NCI-H345 (cell line): ENCODE measurements around the gene TSPEAR.

Experiments
- DNase-seq: peaks from one replicate; lab custom pipeline; 2025; lab: John Stamatoyannopoulos, UW

The TSPEAR gene

DNA sequence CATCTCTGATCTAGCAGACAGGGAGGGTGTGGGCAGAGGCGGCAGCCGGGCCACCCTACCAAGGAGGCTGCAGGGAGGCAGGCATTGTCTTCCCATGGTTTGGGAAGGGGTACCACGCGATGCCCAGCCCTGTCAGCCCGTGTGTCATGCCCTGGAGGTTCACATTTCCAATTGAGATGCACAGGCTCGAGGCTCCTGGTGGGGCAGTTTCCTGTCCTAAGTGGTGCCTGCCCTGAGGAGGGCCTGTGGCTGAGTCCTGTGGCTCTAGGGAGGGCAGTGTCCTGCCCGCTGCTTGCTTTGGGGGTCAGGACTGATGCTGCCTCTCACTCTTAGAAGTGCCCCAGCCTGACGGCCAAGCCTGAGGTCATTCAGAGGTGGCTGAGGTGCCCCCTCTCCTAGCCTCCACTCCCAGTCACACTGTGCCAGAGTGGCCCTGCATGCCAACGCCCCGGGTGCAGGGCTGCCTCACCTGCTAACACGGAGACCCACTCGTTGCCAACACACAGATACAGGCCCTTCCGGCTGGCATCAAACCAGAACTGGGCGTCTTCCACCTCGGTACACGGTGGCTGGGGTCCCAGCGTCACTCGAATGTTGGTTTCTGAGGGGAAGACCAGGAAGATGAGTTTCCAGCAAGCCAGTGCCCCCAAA lies 183.3 kb downstream of the TSPEAR start:
- no peak for DNase-seq

DNA sequence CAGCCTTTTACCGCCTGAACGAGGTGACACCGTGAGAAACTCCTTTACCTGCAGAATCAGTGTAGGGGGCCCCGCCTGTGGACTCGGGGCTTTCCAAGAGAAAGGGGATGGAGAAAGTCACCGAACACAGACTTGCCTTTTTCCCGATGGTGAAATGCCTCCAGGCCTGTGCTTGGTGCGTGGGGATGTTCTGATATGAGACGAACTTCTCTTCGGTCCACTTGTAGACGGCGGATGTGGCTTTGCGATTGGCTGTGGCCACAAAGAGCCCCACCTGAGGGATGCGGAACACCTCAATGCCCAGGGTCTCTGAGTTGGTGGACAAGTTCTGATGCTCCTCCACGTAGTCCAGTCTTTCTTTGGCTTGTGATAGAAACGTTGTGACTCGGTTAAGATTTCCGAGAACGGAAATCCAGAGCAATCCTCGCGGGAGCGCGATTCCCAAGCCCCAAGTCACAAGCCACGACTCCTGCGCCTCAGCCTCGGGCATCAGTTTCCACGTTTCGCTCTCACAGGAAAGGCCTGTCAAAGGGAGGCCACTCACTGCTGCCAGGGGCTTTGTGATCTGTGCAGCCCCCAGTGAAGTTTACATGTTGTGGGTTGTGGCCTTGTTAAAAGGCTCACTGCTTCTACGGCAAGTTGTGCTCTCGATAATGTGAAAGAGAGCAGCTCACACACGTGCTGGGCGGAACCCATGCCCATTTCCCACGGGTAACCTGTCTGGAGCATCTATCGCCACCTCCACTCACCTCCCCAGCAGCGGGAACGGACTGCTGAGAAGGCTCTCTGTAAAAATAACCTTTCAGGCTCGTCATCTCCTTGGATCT lies 184.0 kb downstream of the TSPEAR start:
- DNase-seq, result no peak

DNA sequence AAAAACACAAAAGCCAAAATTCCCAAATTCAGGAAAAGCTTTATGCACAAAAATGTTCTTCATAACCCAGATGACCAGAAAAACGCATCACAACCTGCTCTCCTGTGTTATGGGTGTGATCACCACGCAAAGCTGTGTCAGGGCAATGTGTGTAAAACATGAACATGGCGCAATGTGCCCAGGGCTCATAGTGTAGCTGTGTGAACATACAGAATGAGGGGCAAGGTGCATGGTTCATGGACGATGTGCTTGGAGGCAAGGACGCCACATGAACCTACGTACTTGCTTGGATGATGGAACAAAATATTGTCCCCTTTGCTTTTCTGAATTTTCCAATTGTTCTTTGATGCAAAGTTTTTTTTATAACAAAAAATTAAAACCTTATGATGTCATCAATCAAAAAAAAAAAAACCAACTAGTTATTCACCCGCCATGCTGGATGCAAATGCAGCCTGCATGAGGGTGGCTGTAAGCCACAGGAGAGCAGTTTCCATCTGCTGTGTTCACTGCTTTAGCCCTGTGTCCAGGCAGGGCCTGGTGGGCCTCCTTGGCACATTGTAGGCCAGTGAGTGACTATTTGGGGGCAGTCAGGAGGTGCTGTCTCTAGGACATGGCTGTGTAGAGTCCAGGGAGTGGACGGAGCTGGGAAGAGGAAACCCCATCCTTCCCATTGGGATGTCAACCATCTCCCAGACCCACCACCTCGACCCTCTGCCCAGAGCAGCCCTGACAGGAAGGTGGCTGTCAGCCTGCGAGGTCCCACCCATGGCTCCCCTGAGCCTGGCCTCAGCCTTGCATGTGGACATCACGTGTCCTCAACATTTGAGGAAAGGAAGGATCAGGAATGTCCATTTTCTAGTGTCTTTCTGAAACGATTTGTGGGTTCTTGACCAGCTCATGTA lies 185.0 kb downstream of the TSPEAR start:
- DNase-seq, result no peak

DNA sequence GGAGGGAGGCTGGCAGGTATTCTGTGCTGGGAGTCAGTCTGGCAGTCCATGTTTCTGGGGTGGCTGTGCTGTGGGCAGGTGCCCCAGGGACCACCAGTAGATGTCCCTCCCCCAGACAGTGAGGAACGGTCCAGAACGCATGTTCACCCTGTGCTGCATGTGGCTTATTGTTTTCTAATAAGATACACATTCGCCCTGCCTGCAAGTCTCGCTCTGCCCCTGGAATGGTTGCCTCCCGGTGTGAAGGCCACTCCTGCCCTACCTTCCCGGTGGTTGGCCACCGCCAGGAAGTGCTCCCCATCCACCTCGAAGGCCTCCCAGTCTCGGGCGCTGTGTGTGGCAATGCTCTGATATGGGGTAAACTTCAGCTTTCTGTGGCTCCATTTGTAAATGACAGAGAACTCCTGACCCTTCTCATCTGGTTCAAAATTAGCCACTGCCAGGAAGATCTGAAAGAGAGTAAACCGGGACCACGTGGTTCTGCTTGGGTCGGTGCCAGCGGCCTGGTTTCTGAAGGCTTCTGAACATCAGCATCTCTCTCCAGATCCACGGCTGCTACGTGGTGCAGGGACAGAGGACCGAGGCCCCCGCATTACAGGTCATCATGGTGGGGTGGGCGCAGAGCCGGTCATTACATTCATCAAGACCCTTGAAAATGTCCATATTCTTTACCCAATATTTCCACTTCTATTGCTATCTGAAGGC lies 185.8 kb downstream of the TSPEAR start:
- no peak for DNase-seq

DNA sequence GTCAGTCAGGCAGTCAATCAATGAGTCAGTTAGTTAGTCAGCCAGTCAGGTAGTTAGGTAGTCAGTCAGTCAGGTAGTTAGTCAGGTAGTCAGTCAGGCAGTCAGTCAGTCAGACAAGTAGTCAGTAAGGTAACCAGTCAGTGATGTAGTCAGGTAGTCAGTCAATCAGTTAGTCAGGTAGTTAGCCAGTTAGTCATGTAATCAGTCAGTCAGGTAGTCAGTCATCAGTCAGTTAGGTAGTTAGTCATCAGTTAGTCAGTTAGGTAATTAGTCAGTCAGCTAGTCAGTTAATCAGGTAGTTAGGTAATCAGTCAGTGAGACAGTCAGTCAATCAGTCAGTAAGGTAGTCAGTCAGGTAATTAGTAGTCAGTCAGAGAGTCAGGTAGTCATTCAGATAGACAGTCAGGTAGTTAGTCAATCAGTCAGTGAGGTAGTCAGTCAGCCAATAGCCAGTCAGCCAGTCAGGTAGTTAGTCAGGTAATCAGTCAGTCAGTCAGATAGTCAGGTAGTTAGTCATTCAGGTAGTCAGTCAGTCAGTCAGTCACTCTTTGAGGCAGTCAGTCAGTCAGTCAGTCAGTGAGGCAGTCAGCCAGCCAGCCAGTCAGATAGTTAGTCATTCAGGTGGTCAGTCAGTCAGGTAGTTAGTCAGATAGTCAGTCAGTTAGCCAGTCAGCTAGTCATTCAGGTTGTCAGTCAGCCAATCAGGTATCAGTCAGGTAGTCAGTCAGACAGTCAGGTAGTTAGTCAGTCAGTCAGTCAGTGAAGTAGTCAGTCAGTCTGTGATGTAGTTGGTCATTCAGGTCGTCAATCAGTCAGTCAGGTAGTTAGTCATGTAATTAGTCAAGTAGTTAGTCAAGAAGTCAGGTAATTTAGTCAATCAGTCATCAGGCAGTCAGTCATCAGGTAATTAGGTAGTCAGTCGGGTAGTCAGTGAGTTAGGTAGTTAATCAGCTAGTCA lies 186.7 kb downstream of the TSPEAR start:
- no peak for DNase-seq

DNA sequence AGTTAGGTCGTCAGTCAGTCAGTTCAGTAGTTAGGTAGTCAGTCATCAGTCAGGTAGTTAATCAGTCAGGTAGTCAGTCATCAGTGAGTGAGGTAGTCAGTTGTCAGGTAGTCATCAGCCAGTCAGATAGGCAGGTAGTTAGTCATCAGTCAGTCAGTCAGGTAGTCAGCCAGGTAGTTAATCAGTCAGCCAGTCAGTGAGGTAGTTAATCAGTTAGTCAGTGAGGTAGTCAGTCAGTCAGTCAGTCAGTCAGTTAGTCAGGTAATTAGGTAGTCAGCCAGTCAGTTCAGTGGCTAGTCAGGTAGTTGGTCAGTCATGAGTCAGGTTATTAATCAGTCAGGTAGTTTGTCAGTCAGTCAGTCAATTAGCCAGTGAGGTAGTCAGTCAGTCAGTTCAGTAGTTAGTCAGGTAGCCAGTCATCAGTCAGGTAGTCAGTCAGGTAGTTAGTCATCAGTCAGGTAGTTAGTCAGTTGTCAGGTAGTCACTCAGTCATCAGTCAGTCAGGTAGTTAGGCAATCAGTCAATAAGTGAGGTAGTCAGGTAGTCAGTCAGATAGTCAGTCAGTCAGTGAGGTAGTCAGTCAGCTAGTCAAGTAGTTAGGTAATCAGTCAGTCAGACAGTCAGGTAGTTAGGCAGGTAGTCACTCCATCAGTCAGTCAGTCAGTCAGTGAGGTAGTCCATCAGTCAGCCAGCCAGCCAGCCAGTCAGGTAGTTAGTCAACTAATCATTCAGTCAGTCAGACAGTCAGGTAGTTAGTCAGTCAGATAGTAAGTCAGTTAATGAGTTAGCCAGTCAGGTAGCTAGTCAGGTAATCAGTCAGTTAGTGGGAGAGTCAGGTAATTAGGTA lies 187.6 kb downstream of the TSPEAR start:
- DNase-seq, result no peak

DNA sequence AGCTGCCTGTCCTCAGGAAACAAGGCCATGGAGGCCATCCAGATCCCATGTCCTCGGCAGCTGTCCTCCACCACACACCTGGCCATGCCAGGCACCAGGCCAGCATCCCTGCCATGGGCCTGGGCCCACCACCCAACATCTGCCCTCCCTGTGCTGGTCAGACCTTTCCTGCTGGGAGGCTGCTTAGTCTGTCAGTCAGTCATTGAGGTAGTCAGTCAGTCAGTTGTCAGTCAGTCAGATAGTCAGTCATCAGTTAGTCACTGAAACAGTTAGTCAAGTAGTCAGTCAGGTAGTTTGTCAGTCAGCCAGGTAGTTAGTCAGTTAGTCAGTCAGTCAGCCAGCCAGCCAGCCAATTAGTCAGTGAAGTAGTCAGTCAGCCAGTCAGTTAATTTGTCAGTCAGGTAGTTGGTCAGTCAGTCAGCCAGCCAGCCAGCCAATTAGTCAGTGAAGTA lies 188.6 kb downstream of the TSPEAR start:
- DNase-seq, result no peak

DNA sequence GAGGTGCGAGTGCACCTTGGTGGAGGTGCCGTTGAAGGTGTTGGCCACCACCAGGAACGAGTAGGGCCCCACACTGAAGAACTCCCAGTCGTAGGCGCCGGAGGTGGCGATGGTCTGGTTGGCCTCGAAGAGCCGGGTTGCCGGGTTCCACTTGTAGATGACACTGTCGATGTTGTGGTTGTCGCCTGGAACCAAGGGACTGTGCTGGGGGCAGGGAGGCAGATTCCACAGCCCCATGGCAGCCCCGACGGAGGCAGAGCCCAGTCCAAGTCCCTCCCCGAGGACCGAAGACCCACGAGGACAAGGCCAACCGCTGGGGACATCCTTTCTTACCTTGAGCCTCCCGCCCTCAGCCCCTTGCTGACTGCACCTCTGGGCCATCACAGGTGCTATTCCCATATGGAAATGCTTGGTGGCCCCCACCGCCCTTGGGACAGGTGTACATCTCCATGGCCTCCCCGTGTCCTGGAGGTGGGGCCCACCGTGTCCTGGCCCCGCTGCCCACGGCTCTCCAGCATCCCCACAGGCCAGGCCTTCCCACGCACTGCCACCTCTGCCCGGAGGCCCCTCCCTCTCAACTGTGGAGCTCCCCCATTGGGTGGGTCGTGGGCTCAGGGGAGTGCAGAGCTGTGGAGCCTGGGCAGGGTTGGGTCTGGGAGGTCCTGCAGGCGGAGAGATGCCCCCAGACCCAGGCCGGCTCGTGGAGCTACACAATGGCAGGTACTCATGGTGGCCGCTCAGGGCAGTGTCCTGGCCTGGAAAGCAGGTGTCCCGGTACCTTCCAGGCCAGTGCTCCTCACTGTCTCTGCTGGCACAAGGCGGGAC lies 189.2 kb downstream of the TSPEAR start:
- DNase-seq, result no peak

DNA sequence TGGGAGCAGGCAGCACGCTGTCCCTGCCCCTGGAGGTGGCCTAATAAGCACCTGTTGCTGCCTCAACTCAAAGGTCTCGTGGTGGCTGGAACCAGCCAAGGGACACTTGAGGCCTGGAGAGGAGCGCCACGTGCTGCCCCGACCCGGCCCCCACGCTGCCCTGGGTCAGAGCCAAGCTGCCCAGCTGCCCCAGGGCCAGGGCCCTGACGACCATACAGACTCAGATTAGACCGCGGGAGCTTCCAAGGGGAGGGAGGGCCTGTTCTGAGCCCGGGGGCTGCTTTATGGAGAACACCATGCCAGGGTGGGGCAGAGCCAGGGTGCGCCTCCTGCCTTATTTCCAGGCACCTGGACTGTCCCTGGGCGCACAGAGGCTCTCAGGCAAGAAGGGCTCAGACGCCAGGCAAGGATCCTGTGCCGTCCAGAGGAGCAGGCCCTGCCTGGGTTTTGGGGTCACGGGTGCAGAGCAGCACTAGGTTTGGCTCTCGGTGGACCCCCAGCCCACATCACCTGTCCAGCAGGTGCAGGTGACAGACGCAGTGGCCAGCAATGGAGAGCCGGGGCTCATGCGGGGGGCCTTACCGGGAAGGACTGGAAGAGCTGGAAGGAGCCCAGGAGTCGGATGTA lies 190.0 kb downstream of the TSPEAR start:
- DNase-seq, result no peak

DNA sequence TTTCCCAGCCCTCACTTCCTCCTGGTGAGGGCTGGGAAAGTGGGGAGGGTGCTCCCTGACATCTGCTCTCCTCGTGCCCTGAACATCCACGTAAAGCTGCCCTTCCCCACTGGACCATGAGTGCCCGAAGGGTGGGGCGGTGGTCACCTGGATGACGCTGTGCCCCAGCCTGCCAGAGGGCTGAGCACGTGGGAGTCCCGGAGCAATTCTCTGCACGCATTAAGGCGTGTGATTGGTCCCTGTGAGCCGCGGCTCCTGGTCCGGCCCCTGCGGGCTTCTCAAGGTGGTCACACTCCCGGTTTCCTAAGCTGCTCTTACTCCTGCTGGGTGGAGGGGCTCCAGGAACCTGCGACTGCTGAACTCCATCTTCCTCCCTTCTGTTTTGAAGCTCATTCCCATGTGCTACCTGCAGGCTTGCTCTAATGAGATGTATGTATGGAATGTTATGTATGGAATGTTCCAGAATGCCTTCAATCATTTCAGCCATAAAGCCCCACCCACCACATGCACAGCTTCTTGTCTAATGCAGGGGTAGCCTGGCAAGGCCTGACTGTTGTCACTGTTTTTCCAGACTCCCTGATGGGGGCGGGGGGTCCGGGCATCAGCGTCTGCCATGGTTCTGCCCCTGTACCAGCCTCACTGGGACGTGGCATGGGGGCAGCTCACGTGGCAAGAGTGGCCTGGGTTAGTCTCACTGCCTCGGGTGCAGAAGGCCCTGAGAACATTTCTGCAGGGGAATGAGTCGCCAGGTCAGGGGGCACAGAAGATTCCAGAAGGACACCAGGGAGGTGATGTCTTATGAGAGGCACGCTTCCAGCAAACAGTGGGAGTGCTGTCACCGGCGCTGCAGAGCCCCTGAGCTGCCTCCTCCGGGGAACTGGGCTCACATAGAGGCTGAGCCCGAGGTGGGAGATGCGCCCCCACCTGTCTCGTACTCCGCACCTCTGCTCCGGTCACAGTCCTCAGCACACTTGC lies 190.8 kb downstream of the TSPEAR start:
- no peak for DNase-seq

DNA sequence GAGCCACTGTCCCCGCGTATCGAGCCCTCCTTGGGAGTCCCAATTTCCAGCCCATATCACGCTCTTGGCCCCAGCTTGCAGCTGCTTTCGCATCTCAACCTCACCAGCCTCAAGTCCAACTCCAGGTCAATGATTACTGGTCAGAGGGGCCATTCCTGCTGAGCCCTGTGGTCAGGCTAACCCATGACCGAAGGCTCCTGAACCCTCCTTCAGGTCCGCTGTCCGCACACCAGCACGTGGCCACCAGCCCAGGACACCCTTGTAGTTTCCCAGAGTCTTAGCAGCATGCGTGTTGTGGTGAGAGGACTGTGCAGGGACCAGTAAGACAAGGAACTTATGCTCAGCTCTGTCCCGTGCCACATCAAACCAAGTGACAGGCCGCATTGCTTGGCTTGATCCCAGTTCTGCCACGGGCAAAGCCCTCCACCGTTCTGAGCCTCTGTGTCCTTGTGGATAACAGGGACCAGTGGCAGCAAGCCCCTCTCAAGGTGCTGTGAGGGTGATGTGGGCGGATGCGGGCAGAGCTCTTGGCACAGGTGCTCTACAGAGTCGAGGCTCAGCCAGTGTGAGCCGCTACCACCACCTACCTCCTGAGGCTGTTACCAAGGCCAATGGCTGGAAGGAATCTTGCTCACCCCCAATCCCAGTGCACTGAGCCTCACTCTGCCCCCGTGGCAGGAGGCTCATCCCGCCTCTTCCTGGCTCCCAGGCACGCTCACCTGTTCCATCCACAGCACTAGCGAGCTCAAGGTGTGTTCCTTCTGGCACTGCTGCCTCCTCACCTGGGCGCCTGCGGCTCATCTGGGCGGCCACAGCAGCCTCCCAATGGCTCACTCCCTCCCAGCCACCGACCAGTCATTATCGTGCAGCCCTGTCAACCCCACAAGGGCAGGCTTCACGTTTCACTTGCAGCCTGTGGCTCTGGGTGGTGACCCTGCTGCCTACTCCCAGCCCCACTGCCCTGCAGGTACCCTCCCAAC lies 191.7 kb downstream of the TSPEAR start:
- no peak for DNase-seq

DNA sequence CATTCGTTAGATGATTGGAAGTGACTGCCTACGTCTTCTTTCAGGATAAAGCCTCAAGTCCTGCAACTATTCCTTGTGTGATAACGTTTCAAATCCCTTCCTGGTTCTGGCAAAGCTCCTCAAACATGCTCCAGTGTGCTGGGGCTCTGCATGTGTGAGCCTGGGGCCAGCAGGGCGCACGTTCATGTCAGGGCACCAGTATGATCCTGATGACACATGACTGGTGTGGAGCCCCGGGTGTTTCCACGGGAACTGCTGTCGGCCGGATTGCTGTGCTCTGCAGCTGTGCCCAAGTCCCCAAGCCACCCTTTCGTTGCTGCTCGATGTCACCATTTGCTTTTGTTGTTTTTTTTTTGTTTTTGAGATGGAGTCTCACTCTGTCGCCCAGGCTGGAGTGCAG lies 192.7 kb downstream of the TSPEAR start:
- DNase-seq, result no peak

DNA sequence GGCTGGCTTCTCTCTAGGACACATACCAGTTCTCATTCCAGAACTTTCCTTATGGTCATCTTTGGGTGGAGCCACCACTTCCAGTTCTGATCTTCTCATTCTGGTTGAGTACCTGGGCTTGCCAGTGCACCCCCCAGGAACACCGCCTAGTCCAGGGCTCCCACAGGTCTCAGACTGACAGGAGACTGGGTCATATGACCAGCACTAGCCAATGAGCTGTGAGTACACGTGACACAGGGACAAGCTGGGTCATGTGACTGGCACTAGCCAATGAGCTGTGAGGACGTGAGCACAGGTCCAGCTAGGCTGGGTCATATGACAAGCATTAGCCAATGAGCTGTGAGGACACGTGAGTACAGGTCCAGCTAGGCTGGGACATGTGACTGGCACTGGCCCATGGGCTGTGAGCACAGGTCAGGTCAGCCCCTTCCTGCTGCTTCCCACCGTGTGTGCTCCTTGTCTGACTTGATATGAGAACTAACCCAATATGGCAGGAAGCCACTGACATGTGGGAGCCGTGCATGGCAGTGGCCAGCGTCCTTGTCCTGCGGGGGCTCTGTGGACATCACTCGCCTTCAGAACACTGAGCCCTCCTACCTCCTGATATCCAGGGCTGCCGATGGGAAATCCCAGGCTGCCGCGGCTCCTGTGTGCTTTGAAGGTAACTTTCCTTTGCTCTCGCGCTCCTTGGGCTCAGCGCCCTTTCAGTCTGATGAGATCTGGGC lies 194.0 kb downstream of the TSPEAR start:
- peak; percentile 70 for DNase-seq

DNA sequence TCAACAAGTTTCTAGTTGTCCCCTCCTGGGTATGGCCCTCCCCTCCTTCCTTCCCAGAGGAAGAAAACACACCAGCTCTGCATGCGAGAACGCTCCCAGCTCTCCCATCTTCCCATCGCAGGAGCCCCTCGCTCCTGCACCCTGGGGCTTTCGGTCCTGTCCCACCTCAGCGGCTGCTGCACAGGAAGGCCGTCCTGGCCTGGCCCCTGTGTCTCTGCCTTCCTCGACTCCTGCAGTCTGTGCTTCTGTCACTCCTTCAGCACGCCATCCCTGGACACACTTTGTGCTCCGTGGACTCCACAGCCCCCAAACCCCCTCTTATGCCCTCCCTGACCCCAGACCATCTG lies 194.6 kb downstream of the TSPEAR start:
- no peak for DNase-seq

DNA sequence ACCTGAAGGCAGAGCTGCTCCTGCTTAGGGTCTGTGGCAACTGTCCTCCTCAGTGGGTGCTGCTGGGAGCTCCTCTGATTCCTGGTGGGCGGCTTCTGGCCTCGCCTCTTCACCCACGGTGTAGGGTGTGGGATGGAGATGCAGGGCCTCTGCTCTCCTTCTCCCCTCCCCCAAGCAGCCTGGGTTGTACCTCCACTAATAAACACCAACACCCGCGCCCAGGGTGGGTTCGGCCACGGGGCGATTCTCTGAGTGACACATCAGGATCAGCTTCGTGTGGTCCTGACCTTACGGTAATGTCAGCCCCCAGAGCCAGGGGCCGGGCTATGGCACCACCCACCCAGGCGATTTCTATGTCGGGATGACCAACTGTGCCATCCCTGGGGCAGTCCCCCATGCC lies 195.0 kb downstream of the TSPEAR start:
- DNase-seq, result no peak
